Neural crest cell (in vitro differentiated cells): ENCODE measurements around the gene CLSTN2. TPM values are rescaled to one million over a fixed set of nuclear protein-coding genes. Genes with fewer than 3 reads are reported as not detected.

Experiments
- DNase-seq: peaks from one replicate; pipeline ENCODE4 v3.0.0; 2021; ENCODE audit warnings: low read depth, mixed read lengths, low spot score
- H3K27ac Mint-ChIP-seq: one replicate; pipeline ENCODE4 v1.8.0; 2021; ENCODE audit warnings: mild to moderate bottlenecking, mixed read lengths; ENCODE audit not compliant: unreplicated experiment
- H3K27me3 Mint-ChIP-seq: 2 replicates; pipeline ENCODE4 v1.8.0; 2021; ENCODE audit warnings: low read depth, mild to moderate bottlenecking, mixed read lengths
- H3K36me3 Mint-ChIP-seq: 2 replicates; pipeline ENCODE4 v1.8.0; 2021; ENCODE audit warnings: low read depth, mild to moderate bottlenecking, mixed read lengths
- H3K4me1 Mint-ChIP-seq: 2 replicates; pipeline ENCODE4 v1.8.0; 2021; ENCODE audit warnings: mixed read lengths
- H3K4me3 Mint-ChIP-seq: one replicate; pipeline ENCODE4 v1.8.0; 2021; ENCODE audit warnings: mild to moderate bottlenecking, mixed read lengths
- H3K9me3 Mint-ChIP-seq: 2 replicates; pipeline ENCODE4 v1.8.0; 2021; ENCODE audit warnings: mixed read lengths
- total RNA-seq: library from RNA; stranded (reverse); gene quantifications from 2 replicates; pipeline ENCODE4 v1.2.1, GENCODE V29; 2021
- TF ChIP-seq, protein P1 (sequence below): fragments of 200-600 bp; sonication (generic); conservative IDR thresholded peaks from 2 replicates; pipeline ENCODE4 v1.5.0; 2021; ENCODE audit warnings: antibody characterized with exemption, mild to moderate bottlenecking

CLSTN2 gene
- total RNA-seq, 1 donor from 2014 or later, result 1.9 TPM

DNA sequence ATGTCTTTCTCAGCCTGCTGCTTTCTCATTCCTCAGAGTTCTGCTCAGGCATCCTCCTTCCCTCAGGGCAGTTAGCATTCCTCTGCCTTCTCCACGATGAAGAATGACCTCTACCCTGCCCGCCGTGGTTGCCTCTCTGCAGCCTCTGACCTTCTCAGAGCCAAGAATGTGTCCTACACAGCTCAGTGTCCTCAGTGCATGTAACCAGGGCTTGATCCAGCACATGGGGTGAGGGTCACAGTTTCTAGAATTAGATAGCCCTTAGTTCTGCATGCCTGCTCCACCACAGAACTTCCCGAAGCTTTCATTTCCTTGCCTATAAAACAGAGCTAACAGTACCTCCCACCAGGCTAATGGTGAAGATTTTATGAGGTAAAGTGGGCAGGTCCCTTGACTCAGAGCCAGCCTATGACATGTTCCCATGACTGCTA, 182.1 kb downstream of the CLSTN2 start:
- peak overlapping the region; percentile 51 for H3K27ac Mint-ChIP-seq
- peak; percentile 3 for DNase-seq
- H3K4me1 Mint-ChIP-seq, result peaks cover 57% of the 10 kb centered on the region
- no peaks in the 10 kb centered on the region for H3K9me3 Mint-ChIP-seq
- peak overlapping the region; percentile 11 for H3K4me3 Mint-ChIP-seq
- TF ChIP-seq, protein P1, sequence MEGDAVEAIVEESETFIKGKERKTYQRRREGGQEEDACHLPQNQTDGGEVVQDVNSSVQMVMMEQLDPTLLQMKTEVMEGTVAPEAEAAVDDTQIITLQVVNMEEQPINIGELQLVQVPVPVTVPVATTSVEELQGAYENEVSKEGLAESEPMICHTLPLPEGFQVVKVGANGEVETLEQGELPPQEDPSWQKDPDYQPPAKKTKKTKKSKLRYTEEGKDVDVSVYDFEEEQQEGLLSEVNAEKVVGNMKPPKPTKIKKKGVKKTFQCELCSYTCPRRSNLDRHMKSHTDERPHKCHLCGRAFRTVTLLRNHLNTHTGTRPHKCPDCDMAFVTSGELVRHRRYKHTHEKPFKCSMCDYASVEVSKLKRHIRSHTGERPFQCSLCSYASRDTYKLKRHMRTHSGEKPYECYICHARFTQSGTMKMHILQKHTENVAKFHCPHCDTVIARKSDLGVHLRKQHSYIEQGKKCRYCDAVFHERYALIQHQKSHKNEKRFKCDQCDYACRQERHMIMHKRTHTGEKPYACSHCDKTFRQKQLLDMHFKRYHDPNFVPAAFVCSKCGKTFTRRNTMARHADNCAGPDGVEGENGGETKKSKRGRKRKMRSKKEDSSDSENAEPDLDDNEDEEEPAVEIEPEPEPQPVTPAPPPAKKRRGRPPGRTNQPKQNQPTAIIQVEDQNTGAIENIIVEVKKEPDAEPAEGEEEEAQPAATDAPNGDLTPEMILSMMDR, result no peak
- no peaks in the 10 kb centered on the region for H3K27me3 Mint-ChIP-seq
- no peaks in the 10 kb centered on the region for H3K36me3 Mint-ChIP-seq

DNA sequence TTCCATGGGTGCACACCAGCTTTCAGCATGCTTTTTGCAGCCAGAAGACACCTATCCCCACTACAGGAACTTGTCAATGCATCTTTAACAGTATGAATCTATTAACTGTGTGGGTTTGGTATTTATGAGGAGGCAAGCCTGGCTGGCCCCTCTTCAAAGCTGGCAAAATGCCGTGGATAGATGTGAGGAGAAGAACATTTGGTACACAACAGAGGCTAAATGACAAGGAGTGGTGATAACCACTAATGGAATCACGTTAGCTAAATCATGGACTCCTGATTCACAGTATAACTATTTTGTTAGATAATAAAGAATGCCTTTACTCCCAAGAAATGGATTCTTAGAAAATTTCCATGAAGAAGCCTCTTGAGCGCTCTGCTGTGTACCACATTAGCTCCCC, 187.2 kb downstream of the CLSTN2 start:
- Mint-ChIP-seq H3K27ac (no peak overlapping the region), H3K4me1 (peaks cover 11% of the 10 kb centered on the region), H3K27me3 (no peaks in the 10 kb centered on the region), H3K4me3 (no peak overlapping the region), H3K9me3 (peaks cover 3% of the 10 kb centered on the region), H3K36me3 (no peaks in the 10 kb centered on the region)
- no peak for DNase-seq
- TF ChIP-seq, protein P1, result no peak

DNA sequence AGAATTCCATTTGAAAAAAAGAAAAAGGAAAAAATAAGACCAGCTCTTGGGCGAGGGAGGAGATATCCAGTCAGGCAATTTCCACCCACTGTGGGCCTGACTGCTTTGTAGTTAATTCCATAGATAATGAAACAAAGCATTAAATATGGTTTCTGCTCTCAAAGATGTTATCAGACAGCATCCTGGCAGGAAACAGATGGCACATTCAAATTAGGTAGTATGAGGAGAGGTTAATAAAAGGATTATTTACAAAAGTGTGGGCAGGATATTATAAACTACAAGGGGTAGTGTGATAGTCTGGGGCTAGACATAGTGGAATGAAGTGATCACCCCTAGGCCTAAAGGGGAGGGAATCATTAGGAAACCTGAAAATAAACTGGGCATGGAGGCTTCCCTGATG, 193.2 kb downstream of the CLSTN2 start:
- H3K9me3 Mint-ChIP-seq, result no peaks in the 10 kb centered on the region
- no peaks in the 10 kb centered on the region for H3K27me3 Mint-ChIP-seq
- H3K4me3 Mint-ChIP-seq, result no peak overlapping the region
- peak overlapping the region; percentile 2 for H3K27ac Mint-ChIP-seq
- H3K4me1 Mint-ChIP-seq, result peaks cover 7% of the 10 kb centered on the region
- TF ChIP-seq, protein P1, result no peak
- no peaks in the 10 kb centered on the region for H3K36me3 Mint-ChIP-seq
- DNase-seq, result no peak

DNA sequence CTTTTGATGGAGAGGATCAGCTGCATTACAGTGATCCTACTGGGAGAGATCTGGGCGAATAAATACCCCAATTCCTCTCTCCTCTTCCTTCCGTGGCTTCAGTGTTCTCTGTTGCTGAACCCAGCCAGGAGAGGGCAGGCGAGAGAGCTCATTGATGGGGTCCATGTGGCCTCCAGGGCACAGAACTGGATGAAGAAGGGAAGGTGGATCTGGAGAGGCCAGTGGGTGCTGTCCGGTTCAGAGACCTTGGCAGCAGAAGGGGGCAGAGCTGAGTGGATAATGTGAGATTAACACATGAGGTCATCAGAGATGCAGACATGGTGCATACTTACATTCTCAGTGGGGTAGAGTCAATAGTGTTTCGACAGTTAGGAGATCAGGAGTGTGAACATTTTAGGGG, 193.6 kb downstream of the CLSTN2 start:
- peak; percentile 8 for DNase-seq
- H3K4me3 Mint-ChIP-seq, result no peak overlapping the region
- H3K36me3 Mint-ChIP-seq, result no peaks in the 10 kb centered on the region
- TF ChIP-seq, protein P1, result peak; percentile 54
- H3K27me3 Mint-ChIP-seq, result no peaks in the 10 kb centered on the region
- H3K4me1 Mint-ChIP-seq, result peaks cover 7% of the 10 kb centered on the region
- H3K27ac Mint-ChIP-seq, result peak overlapping the region; percentile 7
- no peaks in the 10 kb centered on the region for H3K9me3 Mint-ChIP-seq

DNA sequence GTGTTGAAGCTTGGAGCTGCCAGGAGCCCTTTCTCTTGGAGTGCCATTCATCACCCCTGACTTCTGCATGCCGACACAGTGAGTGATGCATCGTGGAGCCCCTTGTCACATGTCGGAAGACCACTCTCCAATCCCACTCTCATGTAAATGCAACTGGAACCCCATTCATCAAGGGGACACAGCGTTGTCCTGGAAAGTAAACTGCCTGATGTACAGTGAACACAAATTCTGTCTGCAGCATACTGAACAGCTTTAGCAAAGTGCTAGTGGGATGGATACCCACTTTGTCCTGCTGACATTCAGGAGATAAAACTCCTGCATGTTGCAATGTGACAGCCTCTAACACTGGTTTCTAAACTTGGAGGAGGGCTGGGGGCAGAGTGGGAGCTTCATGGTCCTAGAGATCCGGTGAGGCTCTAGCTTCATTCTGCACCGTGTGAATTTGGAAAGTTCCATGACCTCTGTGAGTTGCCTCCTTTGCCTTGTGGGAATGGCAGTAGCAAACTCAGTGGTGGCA, 194.8 kb downstream of the CLSTN2 start:
- Mint-ChIP-seq H3K9me3 (no peaks in the 10 kb centered on the region), H3K4me1 (peaks cover 7% of the 10 kb centered on the region)

More for the DNA sequence above, 194.8 kb downstream of the CLSTN2 start:
- Mint-ChIP-seq H3K4me3 (no peak overlapping the region), H3K27ac (no peak overlapping the region), H3K27me3 (no peaks in the 10 kb centered on the region), H3K36me3 (no peaks in the 10 kb centered on the region)
- TF ChIP-seq, protein P1, result no peak
- DNase-seq, result no peak
